ENCODE measurements around the gene TMCC1.

TMCC1 gene

DNA sequence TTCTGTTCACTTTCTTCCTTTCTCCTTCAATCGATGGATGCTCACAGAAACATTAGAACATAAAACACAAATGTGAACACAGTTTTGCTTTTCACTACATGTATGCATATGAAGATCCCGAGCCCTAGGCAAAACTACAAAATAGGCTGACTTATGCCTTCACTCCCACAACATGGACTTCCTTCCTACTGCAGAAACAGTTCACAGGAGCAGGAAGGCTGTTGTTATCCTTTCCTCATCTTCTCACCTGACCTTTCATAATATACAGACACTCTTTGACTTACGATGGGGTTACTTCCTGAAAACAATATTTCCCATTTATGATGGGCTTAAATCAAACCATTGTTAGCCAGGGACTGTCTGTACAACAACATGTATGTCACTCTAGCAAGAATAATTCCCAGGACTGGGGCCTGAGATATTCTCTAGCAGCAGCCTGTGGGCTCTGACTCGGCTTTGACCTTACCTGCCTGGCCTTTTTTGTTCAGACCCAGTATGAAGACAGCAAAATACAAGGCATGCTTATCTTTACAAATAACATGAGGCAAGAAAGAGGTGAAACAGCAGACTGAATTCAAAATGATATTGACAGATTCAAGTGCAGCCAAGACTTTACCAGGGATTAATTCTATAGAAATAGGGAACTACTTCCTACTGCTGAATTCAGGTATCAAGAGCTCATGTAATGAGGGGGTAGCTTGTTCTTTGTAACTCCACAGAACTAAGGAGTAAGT lies 235.2 kb downstream of the TMCC1 start:
- no peak overlapping the region for H3K4me3 ChIP-seq (ENCODE audit: low read length)
- no peak for DNase-seq (ENCODE audit: low read depth)
- no peak for TF ChIP-seq CTCF (IDR thresholded peaks at IDR 0.05; ENCODE audit: insufficient read depth, low read depth, low read length, missing control alignments)

DNA sequence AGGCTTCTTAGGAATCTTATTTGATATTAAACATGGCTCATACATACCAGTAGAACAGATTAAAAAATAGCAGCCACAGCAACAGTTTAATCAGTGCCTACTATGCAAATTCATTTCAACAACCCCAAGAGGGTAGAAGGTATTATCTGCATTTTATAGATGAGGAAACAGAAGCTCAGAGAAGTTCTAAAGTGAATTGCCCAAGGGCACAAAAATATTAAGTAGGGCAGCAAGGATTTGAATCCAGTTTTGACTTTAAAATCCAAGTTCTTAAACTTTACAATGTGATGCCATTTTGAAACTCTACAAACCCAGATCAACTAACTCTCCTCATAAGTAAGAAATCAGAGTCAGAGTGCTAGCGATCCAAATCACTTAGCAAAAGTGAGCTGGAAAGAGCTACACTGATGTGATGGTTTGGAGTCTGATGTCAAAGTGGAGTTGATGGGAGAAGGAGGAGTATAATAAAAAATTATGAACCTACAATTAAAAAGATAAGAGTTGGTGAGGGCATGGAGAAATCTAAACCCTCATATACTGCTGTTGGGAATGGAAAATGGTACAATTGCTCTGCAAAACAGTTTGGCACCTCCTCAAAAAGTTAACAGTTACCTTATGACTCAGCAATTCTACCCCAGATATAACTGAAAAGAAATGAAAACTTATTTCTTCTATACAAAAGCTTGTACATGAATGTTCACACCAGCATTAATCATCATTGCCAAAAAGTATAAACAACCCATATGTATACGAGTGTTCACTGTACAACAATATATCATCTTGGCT lies 236.1 kb downstream of the TMCC1 start:
- H3K4me3 ChIP-seq (ENCODE audit: low read length): no peak overlapping the region
- DNase-seq (ENCODE audit: low read depth): no peak
- TF ChIP-seq CTCF (IDR thresholded peaks at IDR 0.05; ENCODE audit: insufficient read depth, low read depth, low read length, missing control alignments): no peak

GRCh38 chr3:129656659-129657247 lies 236.8 kb downstream of the TMCC1 start:
- no peak overlapping the region for H3K4me3 ChIP-seq (ENCODE audit: low read length)
- TF ChIP-seq CTCF (IDR thresholded peaks at IDR 0.05; ENCODE audit: insufficient read depth, low read depth, low read length, missing control alignments): no peak
- DNase-seq (ENCODE audit: low read depth): no peak

DNA sequence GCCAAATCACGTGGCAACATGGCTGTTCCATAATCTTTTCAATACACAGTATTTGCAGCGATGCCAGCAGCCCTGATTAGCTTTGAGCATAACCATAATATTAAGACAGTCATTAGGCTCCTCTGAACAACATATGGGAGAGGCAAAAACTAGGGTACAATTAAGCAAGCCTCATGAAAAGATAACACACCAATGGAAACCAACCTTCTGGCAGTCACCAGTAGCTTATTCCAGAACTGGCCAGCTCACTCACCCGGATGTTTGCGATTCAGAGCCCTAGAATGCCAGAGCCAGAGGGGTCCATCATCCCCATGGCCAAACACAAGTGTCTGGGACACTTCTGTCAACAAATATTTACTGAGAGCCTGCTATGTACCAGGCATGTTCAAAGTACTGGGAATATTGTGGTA lies 238.2 kb downstream of the TMCC1 start:
- no peak for DNase-seq (ENCODE audit: low read depth)
- no peak overlapping the region for H3K4me3 ChIP-seq (ENCODE audit: low read length)
- no peak for TF ChIP-seq CTCF (IDR thresholded peaks at IDR 0.05; ENCODE audit: insufficient read depth, low read depth, low read length, missing control alignments)

DNA sequence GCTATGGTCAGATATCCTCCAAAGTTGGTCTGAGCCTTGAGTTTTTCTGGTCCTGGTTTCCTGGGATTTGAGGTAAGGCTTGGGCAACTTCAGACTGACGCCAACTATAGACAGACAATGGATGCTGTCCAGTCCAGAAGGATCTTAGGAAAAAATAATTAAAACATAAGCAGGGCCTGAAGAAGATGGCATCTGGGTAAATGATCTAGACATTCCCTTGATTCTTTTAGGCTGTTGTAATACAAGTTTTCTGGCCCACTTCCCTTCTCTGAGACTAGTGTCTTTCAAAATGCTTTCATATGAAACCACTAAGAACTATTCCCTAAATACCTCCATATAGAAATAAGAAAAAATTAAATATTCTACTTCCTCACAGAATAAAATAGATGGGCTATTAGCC lies 239.4 kb downstream of the TMCC1 start:
- no peak for DNase-seq (ENCODE audit: low read depth)

DNA sequence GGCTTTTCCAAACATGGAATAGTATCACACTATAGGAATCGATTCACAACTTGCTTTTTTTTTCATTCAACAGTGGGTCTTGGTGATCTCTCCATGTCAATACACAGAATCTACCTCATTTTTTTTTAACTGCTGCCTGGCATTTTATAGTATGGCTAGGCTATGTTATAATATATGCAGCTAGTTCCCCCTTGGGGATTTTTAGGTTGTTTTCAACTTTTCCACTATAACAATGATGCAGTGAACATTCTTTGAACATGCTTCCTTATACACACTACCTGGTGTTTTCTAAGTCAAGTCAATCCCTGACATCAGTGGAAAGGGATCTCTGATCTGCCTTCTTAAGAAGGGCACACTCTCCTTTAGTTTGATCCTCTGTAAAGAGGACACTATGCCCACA lies 240.5 kb downstream of the TMCC1 start:
- no peak overlapping the region for H3K4me3 ChIP-seq (ENCODE audit: low read length)
- DNase-seq (ENCODE audit: low read depth): no peak
- TF ChIP-seq CTCF (IDR thresholded peaks at IDR 0.05; ENCODE audit: insufficient read depth, low read depth, low read length, missing control alignments): no peak

More for the DNA sequence above, 239.4 kb downstream of the TMCC1 start:
- no peak for TF ChIP-seq CTCF (IDR thresholded peaks at IDR 0.05; ENCODE audit: insufficient read depth, low read depth, low read length, missing control alignments)
- no peak overlapping the region for H3K4me3 ChIP-seq (ENCODE audit: low read length)
